GM20000 (cell line): ENCODE data around the gene PTPRB.

ENCODE experiments used
- DNase-seq: peaks from one replicate; pipeline ENCODE4 v3.0.0; 2012; ENCODE audit warnings: low spot score
- CTCF ChIP-seq: IDR thresholded peaks from 2 replicates; pipeline ENCODE4 v1.5.1; 2012; ENCODE audit warnings: mild to moderate bottlenecking, control low read depth; ENCODE audit errors: extremely low read depth, missing control alignments

The PTPRB gene

GRCh38 chr12:70643939-70644338 lies 6.7 kb upstream of the PTPRB start:
- DNase-seq = no peak

GRCh38 chr12:70641691-70642090 lies 4.5 kb upstream of the PTPRB start:
- DNase-seq = no peak
- no peak for TF ChIP-seq CTCF

More at GRCh38 chr12:70643939-70644338, 6.7 kb upstream of the PTPRB start:
- no peak for TF ChIP-seq CTCF

DNA sequence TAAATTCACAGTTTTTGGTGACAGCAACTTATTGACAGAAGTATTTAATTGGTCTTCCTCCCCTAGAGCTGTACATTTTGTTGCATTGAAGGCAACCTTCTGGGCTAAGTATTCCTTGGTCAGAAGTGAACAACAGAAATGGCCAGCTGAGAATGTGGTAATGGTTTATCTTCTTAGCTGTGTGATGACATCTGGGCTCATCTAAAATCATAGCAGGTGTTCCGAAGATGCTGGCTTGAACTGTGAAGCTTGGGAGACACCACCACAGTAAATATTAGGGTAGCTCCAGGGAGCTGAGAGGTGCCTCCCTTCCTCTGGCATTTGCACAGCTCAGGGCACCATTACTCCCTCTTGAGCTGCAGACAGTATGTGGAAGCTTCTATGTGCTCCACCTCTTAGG lies 3.7 kb upstream of the PTPRB start:
- DNase-seq = no peak
- TF ChIP-seq CTCF = no peak

- no peak for TF ChIP-seq CTCF
- DNase-seq = no peak
Measured at GRCh38 chr12:70639535-70639934, 2.3 kb upstream of the PTPRB start.

- DNase-seq = no peak
- no peak for TF ChIP-seq CTCF
Measured at GRCh38 chr12:70638639-70639360, 1.6 kb upstream of the PTPRB start.

GRCh38 chr12:70635755-70636154 lies 1.5 kb downstream of the PTPRB start:
- DNase-seq = no peak
- no peak for TF ChIP-seq CTCF

GRCh38 chr12:70628701-70629480 lies 8.3 kb downstream of the PTPRB start:
- no peak for TF ChIP-seq CTCF

More at GRCh38 chr12:70628701-70629480, 8.3 kb downstream of the PTPRB start:
- DNase-seq = no peak
